H9 (cell line): ENCODE results near the gene TRIM17. TPM values are rescaled to one million over a fixed set of nuclear protein-coding genes. Genes with fewer than 3 reads are reported as not detected.

Source experiments
- DNase-seq: peaks from one replicate; pipeline ENCODE4 v3.0.0-alpha.2; 2017
- H2AFZ ChIP-seq: one replicate; pipeline ENCODE4 v1.6.1; 2013; ENCODE audit warnings: mild to moderate bottlenecking, low read length, control low read depth, moderate library complexity
- H2AK5ac ChIP-seq: 2 replicates; pipeline ENCODE4 v1.6.1; 2013; ENCODE audit warnings: low read length, control low read depth, mixed read lengths; ENCODE audit not compliant: insufficient read length
- H2BK120ac ChIP-seq: one replicate; pipeline ENCODE4 v1.6.1; 2013; ENCODE audit warnings: low read depth, mild to moderate bottlenecking, low read length, control low read depth, inconsistent platforms; ENCODE audit not compliant: poor library complexity, severe bottlenecking
- H2BK12ac ChIP-seq: 2 replicates; pipeline ENCODE4 v1.6.1; 2013; ENCODE audit warnings: low read length, control low read depth, mixed read lengths, low read depth; ENCODE audit not compliant: insufficient read length
- H2BK15ac ChIP-seq: 2 replicates; pipeline ENCODE4 v1.6.1; 2013; ENCODE audit warnings: low read depth, low read length, control low read depth
- H2BK20ac ChIP-seq: one replicate; pipeline ENCODE4 v1.6.1; 2013; ENCODE audit warnings: low read depth, mild to moderate bottlenecking, low read length, control low read depth, inconsistent platforms; ENCODE audit not compliant: poor library complexity, severe bottlenecking
- H2BK5ac ChIP-seq: 2 replicates; pipeline ENCODE4 v1.6.1; 2013; ENCODE audit warnings: low read length, control low read depth, mixed read lengths; ENCODE audit not compliant: insufficient read length
- H3K14ac ChIP-seq: 2 replicates; pipeline ENCODE4 v1.6.1; 2013; ENCODE audit warnings: low read length, control low read depth; ENCODE audit not compliant: insufficient read depth
- H3K18ac ChIP-seq: 2 replicates; pipeline ENCODE4 v1.6.1; 2013; ENCODE audit warnings: low read depth, mild to moderate bottlenecking, mixed read lengths, low read length, control low read depth; ENCODE audit not compliant: insufficient read length
- H3K23ac ChIP-seq: 2 replicates; pipeline ENCODE4 v1.6.1; 2013; ENCODE audit warnings: low read length, control low read depth, mixed read lengths, low read depth; ENCODE audit not compliant: insufficient read length
- H3K23me2 ChIP-seq: 2 replicates; pipeline ENCODE4 v1.6.1; 2013; ENCODE audit warnings: low read depth, mild to moderate bottlenecking, mixed read lengths, low read length, control low read depth; ENCODE audit not compliant: insufficient read length, poor library complexity, severe bottlenecking
- H3K27ac ChIP-seq: 2 replicates; pipeline ENCODE4 v1.5.1; 2013; ENCODE audit warnings: low read length, control low read depth, mixed read lengths, low read depth; ENCODE audit not compliant: insufficient read length
- H3K27me3 ChIP-seq: 2 replicates; pipeline ENCODE4 v1.6.1; 2013; ENCODE audit warnings: low read length, control low read depth, inconsistent platforms; ENCODE audit not compliant: insufficient read depth
- H3K4ac ChIP-seq: 2 replicates; pipeline ENCODE4 v1.6.1; 2013; ENCODE audit warnings: low read depth, mild to moderate bottlenecking, control low read depth, inconsistent platforms, low read length, moderate library complexity
- H3K4me1 ChIP-seq: 2 replicates; pipeline ENCODE4 v1.6.1; 2013; ENCODE audit warnings: low read length, control low read depth, inconsistent platforms; ENCODE audit not compliant: insufficient read depth
- H3K4me2 ChIP-seq: 2 replicates; pipeline ENCODE4 v1.6.1; 2013; ENCODE audit warnings: low read length, control low read depth, mixed read lengths; ENCODE audit not compliant: insufficient read length, insufficient read depth
- H3K56ac ChIP-seq: 2 replicates; pipeline ENCODE4 v1.6.1; 2013; ENCODE audit warnings: low read depth, mild to moderate bottlenecking, mixed read lengths, low read length, control low read depth; ENCODE audit not compliant: insufficient read length
- H3K79me1 ChIP-seq: 2 replicates; pipeline ENCODE4 v1.6.1; 2013; ENCODE audit warnings: low read depth, mild to moderate bottlenecking, moderate library complexity, low read length, control low read depth, inconsistent platforms; ENCODE audit not compliant: insufficient read depth, poor library complexity, severe bottlenecking
- H3K79me2 ChIP-seq: 2 replicates; pipeline ENCODE4 v1.6.1; 2013; ENCODE audit warnings: low read length, control low read depth, inconsistent platforms; ENCODE audit not compliant: insufficient read depth
- H3K9ac ChIP-seq: 2 replicates; pipeline ENCODE4 v1.6.1; 2013; ENCODE audit warnings: low read length, control low read depth, mixed read lengths; ENCODE audit not compliant: insufficient read length; ENCODE audit errors: extremely low read depth
- H3K9me3 ChIP-seq: one replicate; pipeline ENCODE4 v1.6.1; 2013; ENCODE audit warnings: low read depth, low read length, inconsistent platforms; ENCODE audit not compliant: control insufficient read depth
- H3T11ph ChIP-seq: one replicate; pipeline ENCODE4 v1.6.1; 2013; ENCODE audit warnings: mild to moderate bottlenecking, low read length, control low read depth, inconsistent platforms
- H4K20me1 ChIP-seq: one replicate; pipeline ENCODE4 v1.6.1; 2013; ENCODE audit not compliant: control insufficient read depth, insufficient read length, insufficient read depth
- H4K5ac ChIP-seq: 2 replicates; pipeline ENCODE4 v1.6.1; 2013; ENCODE audit warnings: low read depth, mild to moderate bottlenecking, mixed read lengths, low read length, control low read depth; ENCODE audit not compliant: insufficient read length
- H4K8ac ChIP-seq: replicated peaks from 2 replicates; pipeline ENCODE4 v1.6.1; 2013; ENCODE audit warnings: low read length, control low read depth, mixed read lengths, low read depth; ENCODE audit not compliant: insufficient read length
- H4K91ac ChIP-seq: 2 replicates; pipeline ENCODE4 v1.6.1; 2013; ENCODE audit warnings: low read depth, mild to moderate bottlenecking, moderate library complexity, mixed read lengths, low read length, control low read depth; ENCODE audit not compliant: insufficient read length
- H3K27ac Mint-ChIP-seq, 3 experiments: 2 replicates in 2 of 3; 3 replicates in 1 of 3; pipeline ENCODE4 v1.8.0; 2020 to 2021; ENCODE audit warnings: mixed read lengths in 3 of 3, mild to moderate bottlenecking in 1 of 3, moderate library complexity in 1 of 3
- H3K27me3 Mint-ChIP-seq: 2 replicates; pipeline ENCODE4 v1.8.0; 2021; ENCODE audit warnings: low read depth, mild to moderate bottlenecking, moderate library complexity, mixed read lengths
- H3K36me3 Mint-ChIP-seq, 3 experiments: 2 replicates in 2 of 3; 3 replicates in 1 of 3; pipeline ENCODE4 v1.8.0; 2020 to 2021; ENCODE audit warnings: low read depth in 3 of 3, mixed read lengths in 3 of 3; ENCODE audit not compliant: insufficient read depth in 1 of 3
- H3K4me1 Mint-ChIP-seq, 2 experiments: 2 replicates each; pipeline ENCODE4 v1.8.0; 2020; ENCODE audit warnings: mixed read lengths in 2 of 2
- H3K4me3 Mint-ChIP-seq, 2 experiments: 2 replicates in 1 of 2; 3 replicates in 1 of 2; pipeline ENCODE4 v1.8.0; 2020 to 2021; ENCODE audit warnings: mild to moderate bottlenecking in 2 of 2, mixed read lengths in 2 of 2, moderate library complexity in 1 of 2
- H3K9me3 Mint-ChIP-seq, 2 experiments: 2 replicates in 1 of 2; 3 replicates in 1 of 2; pipeline ENCODE4 v1.8.0; 2020; ENCODE audit warnings: mild to moderate bottlenecking in 2 of 2, mixed read lengths in 2 of 2, moderate library complexity in 1 of 2
- WGBS: extraction: QIAGEN DNeasy Blood & Tissue Kit; methylation state at CpG from one replicate; pipeline ENCODE4 v1.1.7; 2013; ENCODE audit warnings: missing lambda C conversion rate, low lambda C conversion rate, mixed read lengths; ENCODE audit not compliant: insufficient read length; ENCODE audit errors: extremely low coverage; 5-methylcytosine and 5-hydroxymethylcytosine counted together
- total RNA-seq: library from RNA; stranded (reverse); gene quantifications from 2 replicates; pipeline ENCODE4 v1.2.1, GENCODE V29; 2021
- TF ChIP-seq, protein P1 (sequence below): fragments of 200-600 bp; sonication (generic); conservative IDR thresholded peaks from 3 replicates; pipeline ENCODE4 v1.8.0; 2021; ENCODE audit warnings: antibody characterized with exemption, mild to moderate bottlenecking

Gene TRIM17
- total RNA-seq, 1 experiment from 2014 or later = 2.8 TPM

DNA sequence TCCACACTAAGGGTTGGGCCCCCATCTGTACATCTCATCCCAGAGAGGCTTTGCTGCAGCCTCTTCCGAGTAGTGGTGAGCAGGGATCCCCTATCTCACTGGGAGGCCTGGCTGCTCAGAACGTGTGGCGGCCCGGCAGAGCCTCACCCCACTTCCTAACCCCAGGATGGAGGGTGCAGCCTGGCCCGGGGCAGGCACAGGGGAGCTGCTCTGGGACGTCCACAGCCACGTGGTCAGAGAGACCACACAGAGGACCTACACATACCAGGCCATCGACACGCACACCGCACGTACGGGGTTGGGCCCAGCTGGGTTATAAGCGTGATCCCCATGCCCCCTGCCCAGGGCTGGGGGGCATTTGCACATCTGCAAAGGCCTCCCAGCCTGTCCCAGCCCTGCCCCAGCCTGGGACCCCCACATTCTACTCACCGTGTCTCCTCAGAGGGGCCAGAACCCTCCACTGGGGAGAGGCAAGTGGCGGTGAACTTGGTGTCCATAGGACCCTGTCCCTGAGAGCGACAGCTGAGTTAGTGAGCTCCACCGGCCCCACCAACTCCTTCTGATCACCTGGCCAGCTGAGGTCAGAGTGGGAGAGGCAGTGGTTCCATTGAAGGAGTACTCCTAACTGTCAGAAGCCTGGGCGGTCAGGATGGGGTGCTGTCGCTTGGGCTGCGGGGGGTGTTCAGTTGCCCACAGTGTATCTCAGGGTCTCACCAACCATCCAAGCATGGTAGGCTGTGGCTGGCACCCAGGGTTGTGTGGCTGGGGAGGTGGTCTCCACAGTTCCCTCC, 51.2 kb downstream of the TRIM17 start:
- no peaks in the 10 kb centered on the region for H3K4me1 ChIP-seq
- no peaks in the 10 kb centered on the region for H3K79me1 ChIP-seq
- H3K9ac ChIP-seq = no peak overlapping the region
- no peaks in the 10 kb centered on the region for H4K20me1 ChIP-seq
- H3K36me3 Mint-ChIP-seq = no peaks in the 10 kb centered on the region
- no peak overlapping the region for H4K5ac ChIP-seq
- TF ChIP-seq, protein P1, sequence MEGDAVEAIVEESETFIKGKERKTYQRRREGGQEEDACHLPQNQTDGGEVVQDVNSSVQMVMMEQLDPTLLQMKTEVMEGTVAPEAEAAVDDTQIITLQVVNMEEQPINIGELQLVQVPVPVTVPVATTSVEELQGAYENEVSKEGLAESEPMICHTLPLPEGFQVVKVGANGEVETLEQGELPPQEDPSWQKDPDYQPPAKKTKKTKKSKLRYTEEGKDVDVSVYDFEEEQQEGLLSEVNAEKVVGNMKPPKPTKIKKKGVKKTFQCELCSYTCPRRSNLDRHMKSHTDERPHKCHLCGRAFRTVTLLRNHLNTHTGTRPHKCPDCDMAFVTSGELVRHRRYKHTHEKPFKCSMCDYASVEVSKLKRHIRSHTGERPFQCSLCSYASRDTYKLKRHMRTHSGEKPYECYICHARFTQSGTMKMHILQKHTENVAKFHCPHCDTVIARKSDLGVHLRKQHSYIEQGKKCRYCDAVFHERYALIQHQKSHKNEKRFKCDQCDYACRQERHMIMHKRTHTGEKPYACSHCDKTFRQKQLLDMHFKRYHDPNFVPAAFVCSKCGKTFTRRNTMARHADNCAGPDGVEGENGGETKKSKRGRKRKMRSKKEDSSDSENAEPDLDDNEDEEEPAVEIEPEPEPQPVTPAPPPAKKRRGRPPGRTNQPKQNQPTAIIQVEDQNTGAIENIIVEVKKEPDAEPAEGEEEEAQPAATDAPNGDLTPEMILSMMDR = no peak
- no peak overlapping the region for H2BK20ac ChIP-seq
- H4K91ac ChIP-seq = no peak overlapping the region
- no peak overlapping the region for H2BK120ac ChIP-seq
- H3K18ac ChIP-seq = no peak overlapping the region
- no peaks in the 10 kb centered on the region for H3K9me3 ChIP-seq
- H3K4me2 ChIP-seq = no peak overlapping the region
- H2AFZ ChIP-seq = no peak overlapping the region
- no peaks in the 10 kb centered on the region for H3K23me2 ChIP-seq
- no peak overlapping the region for H2AK5ac ChIP-seq
- peaks cover 3 to 11% of the 10 kb centered on the region in 2 experiments; a peak in 2 of 4 replicates for H3K4me1 Mint-ChIP-seq
- H2BK5ac ChIP-seq = no peak overlapping the region
- no peak overlapping the region for H2BK15ac ChIP-seq
- H3K14ac ChIP-seq = no peak overlapping the region
- no peak overlapping the region for H3K4ac ChIP-seq
- no peak overlapping the region for H3T11ph ChIP-seq
- WGBS = no CpG with 5 or more reads among the region's 20 CpGs
- peaks cover 5% of the 10 kb centered on the region for H3K27me3 Mint-ChIP-seq
- H3K4me3 Mint-ChIP-seq = no peak overlapping the region
- H3K9me3 Mint-ChIP-seq = no peaks in the 10 kb centered on the region
- no peak overlapping the region for H3K56ac ChIP-seq
- no peaks in the 10 kb centered on the region for H3K79me2 ChIP-seq
- no peak overlapping the region for H3K27ac ChIP-seq
- H4K8ac ChIP-seq = no peak overlapping the region
- H3K27me3 ChIP-seq = no peaks in the 10 kb centered on the region; the same call in 1 of the 2 replicates
- H3K27ac Mint-ChIP-seq = no peak overlapping the region
- no peak overlapping the region for H3K23ac ChIP-seq
- no peak overlapping the region for H2BK12ac ChIP-seq
- no peak for DNase-seq
